IMR-90 (cell line): ENCODE measurements around the gene VAT1L. TPM values are rescaled to one million over a fixed set of nuclear protein-coding genes. Genes with fewer than 3 reads are reported as not detected.
A peak's percentile ranks its signal among the peaks of the same experiment; 100 is the strongest.

Source experiments
- ATAC-seq: fragments of 200-7000 bp; cut with Tn5 transposase; 2 replicates; pipeline ENCODE4 v1.9.1; 2020; ENCODE audit warnings: low read depth, mild to moderate bottlenecking, moderate library complexity
- BruUV-seq: library from RNA; stranded (reverse); fragments of 400-500 nt; replicated peaks from 2 replicates; lab custom pipeline; 2021; lab: Mats Ljungman, UMichigan
- CTCF ChIA-PET: fragments of 300-600 bp; formaldehyde crosslinking; extraction: SDS; loops from one replicate; lab custom pipeline; 2021; ENCODE audit warnings: antibody characterized with exemption; lab: Yijun Ruan, JAX
- POLR2A ChIA-PET: fragments of 300-600 bp; sonication (Branson Sonifier 250); formaldehyde crosslinking; loops from one replicate; lab custom pipeline; 2022; ENCODE audit warnings: antibody characterized with exemption; ENCODE audit not compliant: unreplicated experiment; lab: Charles Lee
- DNase-seq: peaks from one replicate; pipeline ENCODE4 v3.0.0; 2013
- H2AFZ ChIP-seq: replicated peaks from 2 replicates; pipeline ENCODE3; 2013; ENCODE audit warnings: low read length, mild to moderate bottlenecking; ENCODE audit not compliant: poor library complexity
- H2AK5ac ChIP-seq: 2 replicates; pipeline ENCODE4 v1.6.1; 2013; ENCODE audit warnings: low read depth, low read length, inconsistent platforms
- H2AK9ac ChIP-seq: replicated peaks from 2 replicates; pipeline ENCODE3; 2013; ENCODE audit warnings: mild to moderate bottlenecking, low read depth, low read length, moderate library complexity; ENCODE audit not compliant: poor library complexity
- H2BK120ac ChIP-seq: 2 replicates; pipeline ENCODE4 v1.6.1; 2013; ENCODE audit warnings: low read depth, low read length, inconsistent platforms
- H2BK15ac ChIP-seq: 3 replicates; pipeline ENCODE4 v1.6.1; 2013; ENCODE audit warnings: low read depth, low read length, inconsistent platforms
- H2BK20ac ChIP-seq: 2 replicates; pipeline ENCODE4 v1.6.1; 2013; ENCODE audit warnings: low read depth, mild to moderate bottlenecking, inconsistent platforms, low read length, moderate library complexity
- H2BK5ac ChIP-seq: 2 replicates; pipeline ENCODE4 v1.6.1; 2013; ENCODE audit warnings: mild to moderate bottlenecking, low read depth, low read length, inconsistent platforms; ENCODE audit not compliant: poor library complexity, severe bottlenecking
- H3K14ac ChIP-seq: replicated peaks from 2 replicates; pipeline ENCODE4 v1.6.1; 2013; ENCODE audit warnings: low read depth, low read length, inconsistent platforms
- H3K18ac ChIP-seq: 2 replicates; pipeline ENCODE4 v1.6.1; 2013; ENCODE audit warnings: low read depth, low read length, control low read depth
- H3K23ac ChIP-seq: 2 replicates; pipeline ENCODE4 v1.6.1; 2013; ENCODE audit warnings: low read depth, low read length, inconsistent platforms
- H3K27ac ChIP-seq: 2 replicates; pipeline ENCODE4 v1.5.1; 2013; ENCODE audit warnings: mild to moderate bottlenecking, control low read depth, low read length; ENCODE audit not compliant: insufficient read depth
- H3K27me3 ChIP-seq: 2 replicates; pipeline ENCODE4 v1.6.1; 2013; ENCODE audit warnings: low read length; ENCODE audit not compliant: control insufficient read depth, insufficient read depth
- H3K36me3 ChIP-seq: 2 replicates; pipeline ENCODE4 v1.6.1; 2013; ENCODE audit warnings: low read length, mixed read lengths; ENCODE audit not compliant: control insufficient read depth, insufficient read depth
- H3K4ac ChIP-seq: 2 replicates; pipeline ENCODE4 v1.6.1; 2013; ENCODE audit warnings: low read depth, low read length, inconsistent platforms
- H3K4me1 ChIP-seq: 2 replicates; pipeline ENCODE4 v1.6.1; 2013; ENCODE audit warnings: low read length, mixed read lengths; ENCODE audit not compliant: control insufficient read depth, insufficient read depth
- H3K4me2 ChIP-seq: 2 replicates; pipeline ENCODE4 v1.6.1; 2013; ENCODE audit warnings: low read depth, mild to moderate bottlenecking, control low read depth, low read length, moderate library complexity
- H3K4me3 ChIP-seq: 2 replicates; pipeline ENCODE4 v1.5.1; 2013; ENCODE audit warnings: low read depth, mild to moderate bottlenecking, control low read depth, low read length, moderate library complexity; ENCODE audit not compliant: insufficient read depth
- H3K56ac ChIP-seq: 2 replicates; pipeline ENCODE4 v1.6.1; 2013; ENCODE audit warnings: low read length, inconsistent platforms; ENCODE audit not compliant: insufficient read depth; ENCODE audit errors: extremely low read depth
- H3K79me1 ChIP-seq, 2 experiments: 2 replicates each; pipeline ENCODE4 v1.6.1; 2013; ENCODE audit warnings: low read length in 2 of 2, inconsistent platforms in 1 of 2, low read depth in 1 of 2
- H3K9ac ChIP-seq: 2 replicates; pipeline ENCODE4 v1.6.1; 2013; ENCODE audit warnings: low read depth, low read length, control low read depth
- H3K9me1 ChIP-seq: 2 replicates; pipeline ENCODE4 v1.6.1; 2013; ENCODE audit warnings: low read length, inconsistent platforms; ENCODE audit not compliant: insufficient read depth
- H3K9me3 ChIP-seq: 2 replicates; pipeline ENCODE4 v1.6.1; 2013; ENCODE audit warnings: low read length; ENCODE audit not compliant: control insufficient read depth, insufficient read depth
- H4K20me1 ChIP-seq: 2 replicates; pipeline ENCODE4 v1.6.1; 2013; ENCODE audit warnings: low read length, inconsistent platforms; ENCODE audit not compliant: insufficient read depth
- H4K5ac ChIP-seq: 2 replicates; pipeline ENCODE4 v1.6.1; 2013; ENCODE audit warnings: mild to moderate bottlenecking, low read depth, low read length, control low read depth
- H4K8ac ChIP-seq, 2 experiments: 2 replicates each; pipeline ENCODE4 v1.6.1; 2013; ENCODE audit warnings: low read depth in 2 of 2, low read length in 2 of 2, control low read depth in 1 of 2, inconsistent platforms in 1 of 2
- H4K91ac ChIP-seq: 2 replicates; pipeline ENCODE4 v1.6.1; 2013; ENCODE audit warnings: low read depth, low read length, inconsistent platforms; ENCODE audit not compliant: insufficient read depth
- CEBPB ChIP-seq: IDR thresholded peaks from 2 replicates; pipeline ENCODE4 v1.6.1; 2012; ENCODE audit warnings: low read depth, low read length, improper control_type of control experiment
- CHD1 ChIP-seq: IDR thresholded peaks from 2 replicates; pipeline ENCODE4 v1.6.1; 2012; ENCODE audit warnings: low read depth, low read length, improper control_type of control experiment
- CTCF ChIP-seq: conservative IDR thresholded peaks from 2 replicates; pipeline ENCODE4 v1.5.1; 2012; ENCODE audit warnings: mild to moderate bottlenecking, low read depth, low read length, improper control_type of control experiment
- ELK1 ChIP-seq: fragments of 150-350 bp; IDR thresholded peaks from 2 replicates; pipeline ENCODE4 v1.6.1; 2016; ENCODE audit warnings: low read depth, mild to moderate bottlenecking, low read length, moderate library complexity, borderline replicate concordance
- FOS ChIP-seq: fragments of 150-350 bp; IDR thresholded peaks from 2 replicates; pipeline ENCODE4 v1.6.1; 2016; ENCODE audit warnings: low read depth, low read length
- MAFK ChIP-seq: IDR thresholded peaks from 2 replicates; pipeline ENCODE4 v1.6.1; 2012; ENCODE audit warnings: low read depth, low read length, improper control_type of control experiment
- MAZ ChIP-seq: IDR thresholded peaks from 2 replicates; pipeline ENCODE4 v1.6.1; 2012; ENCODE audit warnings: low read depth, mild to moderate bottlenecking, low read length, improper control_type of control experiment, moderate library complexity, borderline replicate concordance
- MXI1 ChIP-seq: IDR thresholded peaks from 2 replicates; pipeline ENCODE4 v1.6.1; 2012; ENCODE audit warnings: low read depth, mild to moderate bottlenecking, low read length, moderate library complexity, borderline replicate concordance
- NFE2L2 ChIP-seq: fragments of 150-350 bp; IDR thresholded peaks from 2 replicates; pipeline ENCODE4 v1.6.1; 2016; ENCODE audit warnings: low read depth, mild to moderate bottlenecking, low read length
- POLR2A ChIP-seq: IDR thresholded peaks from 2 replicates; pipeline ENCODE4 v1.6.1; 2012; ENCODE audit warnings: mild to moderate bottlenecking, low read depth, low read length
- RCOR1 ChIP-seq: IDR thresholded peaks from 2 replicates; pipeline ENCODE4 v1.6.1; 2012; ENCODE audit warnings: mild to moderate bottlenecking, low read length, improper control_type of control experiment; ENCODE audit not compliant: insufficient replicate concordance
- SMC3 ChIP-seq: fragments of 150-350 bp; IDR thresholded peaks from 2 replicates; pipeline ENCODE4 v1.6.1; 2016; ENCODE audit warnings: low read depth, mild to moderate bottlenecking, antibody characterized with exemption, low read length, moderate library complexity
- USF2 ChIP-seq: fragments of 150-350 bp; IDR thresholded peaks from 2 replicates; pipeline ENCODE4 v1.6.1; 2017; ENCODE audit warnings: mild to moderate bottlenecking, antibody characterized with exemption, low read length, low read depth
- WGBS, 2 experiments: methylation state at CpG; one replicate each; pipeline versions ENCODE4 v1.1.5 to v1.1.7; 2013; ENCODE audit warnings: missing lambda C conversion rate in 2 of 2; ENCODE audit not compliant: insufficient read length in 1 of 2; ENCODE audit errors: extremely low coverage in 2 of 2; 5-methylcytosine and 5-hydroxymethylcytosine counted together
- dilution Hi-C: fragments of 300-500 bp; cut with HindIII; formaldehyde crosslinking; loops from one replicate; pipeline ENCODE4 v1.14.3; 2018; ENCODE audit warnings: low sequenced_read_pairs; ENCODE audit not compliant: unreplicated experiment
- in situ Hi-C: fragments of 300-500 bp; cut with MboI; formaldehyde crosslinking; loops from 3 replicates; pipeline ENCODE4 v1.14.3; 2019; ENCODE audit warnings: low sequenced_read_pairs, inconsistent platforms, mixed read lengths
- intact Hi-C: fragments of 100-400 bp; cut with micrococcal nuclease; formaldehyde crosslinking; loops from 2 replicates; pipeline ENCODE4 v1.10.0; 2022
- polyA plus RNA-seq, 3 experiments: library from polyadenylated mRNA; depleted of rRNA; stranded (reverse); fragments of >200 nt; gene quantifications; 2 replicates each; pipeline ENCODE4 v1.2.3, GENCODE V29; 2012; ENCODE audit warnings: low replicate concordance in 1 of 3
- total RNA-seq: library from RNA; depleted of rRNA; stranded (reverse); fragments of >200 nt; gene quantifications from 2 replicates; pipeline ENCODE4 v1.2.3, GENCODE V29; 2012

VAT1L gene
- total and polyA plus RNA-seq, 2 of the 4 experiments (the other 2 are of a cell fraction), result 15.4 to 18.5 TPM

GRCh38 chr16:77763994-77764393, 24.4 kb upstream of the VAT1L start:
- Histone ChIP-seq H3K56ac (no peak overlapping the region), H3K14ac (no peak overlapping the region; the same call in 1 of the 2 replicates), H3K79me1 (no peaks in the 10 kb centered on the region), H2BK120ac (no peak overlapping the region), H4K8ac (no peak overlapping the region), H3K23ac (no peak overlapping the region), H2BK15ac (peak overlapping the region; percentile 55; the same call in 1 of the 3 replicates), H3K4ac (no peak overlapping the region; the same call in 1 of the 2 replicates), H2BK20ac (no peak overlapping the region), H3K27ac (no peak overlapping the region; the same call in 1 of the 2 replicates), H2AK9ac (no peak overlapping the region), H3K4me3 (no peak overlapping the region), H3K4me1 (peaks cover 7% of the 10 kb centered on the region), H3K4me2 (no peak overlapping the region), H3K18ac (no peak overlapping the region), H2BK5ac (no peak overlapping the region), H3K9me3 (no peaks in the 10 kb centered on the region), H3K9me1 (no peaks in the 10 kb centered on the region; the same call in 1 of the 2 replicates), H2AK5ac (peak overlapping the region; percentile 7; the same call in 1 of the 2 replicates), H3K9ac (no peak overlapping the region), H3K27me3 (no peaks in the 10 kb centered on the region; the same call in 1 of the 2 replicates), H4K5ac (no peak overlapping the region), H2AFZ (no peak overlapping the region), H4K91ac (no peak overlapping the region), H4K20me1 (no peaks in the 10 kb centered on the region), H3K36me3 (no peaks in the 10 kb centered on the region)
- DNase-seq (no peak), ATAC-seq (no peak)
- in situ Hi-C loops, result no loop called here
- TF ChIP-seq POLR2A (no peak), NFE2L2 (no peak), CEBPB (no peak), MAFK (no peak), MXI1 (no peak), USF2 (no peak), SMC3 (no peak), RCOR1 (no peak), FOS (no peak), ELK1 (no peak), CHD1 (no peak), MAZ (no peak), CTCF (no peak)
- WGBS, 2 experiments, result no CpG with 5 or more reads among the region's 1 CpG
- ChIA-PET CTCF (no interaction called here), POLR2A (interaction anchor here (0.6 kb wide), 1 partner anchor 31 kb away, joined by 6 read pairs; no protein-coding TSS in a partner anchor)
- intact Hi-C loops, result no loop called here
- BruUV-seq, result no TSS peak
- dilution Hi-C loops, result no loop called here
